Body of pancreas (tissue), 4 donors: ENCODE data around the gene MSS51. TPM values are rescaled to one million over a fixed set of nuclear protein-coding genes. Genes with fewer than 3 reads are reported as not detected.

Source experiments
- ATAC-seq: fragments of 150-250 bp; one replicate; pipeline ENCODE4 v1.9.1; 2016
- DNase-seq, 4 donors: peaks; one replicate each; pipeline ENCODE4 v3.0.0-alpha.2; 2019
- H3K27ac ChIP-seq, 4 donors: fragments of 200-600 bp; sonication (generic); 1 replicate in 3 of 4; 2 replicates in 1 of 4; pipeline versions ENCODE4 v1.5.1 to v1.6.1; 2016 to 2019; ENCODE audit warnings: mild to moderate bottlenecking in 1 of 4, mixed read lengths in 1 of 4, moderate library complexity in 1 of 4
- H3K27me3 ChIP-seq, 2 donors: fragments of 200-600 bp; sonication (generic); one replicate each; pipeline ENCODE4 v1.6.0; 2016; ENCODE audit warnings: mild to moderate bottlenecking in 1 of 2
- H3K36me3 ChIP-seq, 2 donors: fragments of 200-600 bp; sonication (generic); replicated peaks in 1 of 2; 2 replicates each; pipeline ENCODE4 v1.5.1; 2016; ENCODE audit warnings: low read depth in 2 of 2; ENCODE audit not compliant: insufficient read depth in 1 of 2
- H3K4me1 ChIP-seq: fragments of 200-600 bp; sonication (generic); one replicate; pipeline ENCODE4 v1.6.0; 2016
- H3K4me3 ChIP-seq, 2 donors: fragments of 200-600 bp; sonication (generic); 1 replicate in 1 of 2; 2 replicates in 1 of 2; pipeline ENCODE4 v1.5.1; 2016 to 2019
- H3K9me3 ChIP-seq, 3 donors: fragments of 200-600 bp; sonication (generic); 1 replicate in 2 of 3; 2 replicates in 1 of 3; pipeline ENCODE4 v1.5.1; 2016
- POLR2A ChIP-seq, 3 donors: fragments of 450-650 bp; IDR thresholded peaks; one replicate each; pipeline ENCODE4 v1.6.1; 2016; ENCODE audit warnings: antibody characterized with exemption in 3 of 3, mild to moderate bottlenecking in 2 of 3
- WGBS, 2 donors: methylation state at CpG; one replicate each; pipeline ENCODE4 v1.1.5; 2017; 5-methylcytosine and 5-hydroxymethylcytosine counted together
- intact Hi-C: fragments of 100-400 bp; cut with DNase I; formaldehyde crosslinking; loops from one replicate; pipeline ENCODE4 v1.15.1; 2023
- total RNA-seq, 2 donors: library from RNA; depleted of rRNA; stranded (reverse); fragments of >200 nt; gene quantifications; one replicate each; pipeline ENCODE4 v1.1.0, GENCODE V29; 2016
- TF ChIP-seq, protein P1 (sequence below), 7 experiments: fragments of 450-650 bp in 4 of 7; fragments of 200-600 bp in 3 of 7; sonication (generic) in 3 of 7; IDR thresholded peaks; one replicate each; pipeline ENCODE4 v1.5.1; 2016 to 2019; ENCODE audit warnings: antibody characterized with exemption in 7 of 7

Gene MSS51
- total RNA-seq, 2 donors from 2014 or later = 2.3 to 3.9 TPM

DNA sequence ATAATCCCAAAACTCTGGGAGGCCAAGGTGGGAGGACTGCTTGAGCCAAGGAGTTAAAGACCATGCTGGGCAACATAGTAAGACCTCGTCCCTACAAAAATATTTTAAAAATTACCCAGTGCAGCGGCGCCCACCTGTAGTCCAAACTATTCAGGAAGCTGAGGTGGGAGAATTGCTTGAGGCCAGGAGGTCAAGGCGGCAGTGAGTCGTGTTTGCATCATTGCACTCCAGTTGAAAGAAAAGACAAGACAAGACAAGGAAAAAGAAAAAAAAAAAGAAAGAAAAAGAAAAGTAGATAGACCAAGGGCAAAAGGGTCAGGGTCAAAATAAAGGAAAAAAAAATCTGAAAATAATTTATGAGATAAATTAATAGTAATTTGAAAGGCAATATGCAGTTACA lies 25.3 kb downstream of the MSS51 start:
- ATAC-seq = no peak
- Histone ChIP-seq H3K9me3 (no peaks in the 10 kb centered on the region), H3K27ac (no peak overlapping the region), H3K36me3 (no peaks in the 10 kb centered on the region), H3K27me3 (no peaks in the 10 kb centered on the region), H3K4me3 (no peak overlapping the region), H3K4me1 (peaks cover 37% of the 10 kb centered on the region)
- no peak for DNase-seq
- intact Hi-C loops = no loop called here
- TF ChIP-seq, protein P1, sequence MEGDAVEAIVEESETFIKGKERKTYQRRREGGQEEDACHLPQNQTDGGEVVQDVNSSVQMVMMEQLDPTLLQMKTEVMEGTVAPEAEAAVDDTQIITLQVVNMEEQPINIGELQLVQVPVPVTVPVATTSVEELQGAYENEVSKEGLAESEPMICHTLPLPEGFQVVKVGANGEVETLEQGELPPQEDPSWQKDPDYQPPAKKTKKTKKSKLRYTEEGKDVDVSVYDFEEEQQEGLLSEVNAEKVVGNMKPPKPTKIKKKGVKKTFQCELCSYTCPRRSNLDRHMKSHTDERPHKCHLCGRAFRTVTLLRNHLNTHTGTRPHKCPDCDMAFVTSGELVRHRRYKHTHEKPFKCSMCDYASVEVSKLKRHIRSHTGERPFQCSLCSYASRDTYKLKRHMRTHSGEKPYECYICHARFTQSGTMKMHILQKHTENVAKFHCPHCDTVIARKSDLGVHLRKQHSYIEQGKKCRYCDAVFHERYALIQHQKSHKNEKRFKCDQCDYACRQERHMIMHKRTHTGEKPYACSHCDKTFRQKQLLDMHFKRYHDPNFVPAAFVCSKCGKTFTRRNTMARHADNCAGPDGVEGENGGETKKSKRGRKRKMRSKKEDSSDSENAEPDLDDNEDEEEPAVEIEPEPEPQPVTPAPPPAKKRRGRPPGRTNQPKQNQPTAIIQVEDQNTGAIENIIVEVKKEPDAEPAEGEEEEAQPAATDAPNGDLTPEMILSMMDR (IDR thresholded peaks at IDR 0.05) = no peak
- TF ChIP-seq POLR2A (IDR thresholded peaks at IDR 0.05) = no peak
- 90 to 95% methylated on average over 5 of the region's 5 CpGs for WGBS, 2 donors

DNA sequence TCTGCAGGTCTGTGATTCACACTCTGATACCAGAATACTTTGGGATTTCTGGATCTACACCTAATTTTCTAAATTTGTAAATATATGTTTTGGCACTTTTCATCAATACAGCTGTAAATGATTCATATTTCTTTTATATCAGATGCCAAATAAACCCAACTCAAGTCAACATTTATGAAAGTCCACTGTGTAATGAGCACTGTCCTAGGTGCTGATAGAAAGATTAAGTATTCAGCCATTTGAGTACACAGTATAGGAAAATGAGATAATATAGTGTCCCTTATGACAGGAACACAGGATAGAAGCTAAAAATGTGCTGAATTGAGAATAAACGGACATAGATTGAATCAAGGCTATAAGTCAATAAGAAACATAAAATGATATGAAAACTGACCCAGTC lies 25.9 kb downstream of the MSS51 start:
- DNase-seq (no peak), ATAC-seq (no peak)
- H3K9me3 ChIP-seq = no peaks in the 10 kb centered on the region
- peaks cover 33% of the 10 kb centered on the region for H3K4me1 ChIP-seq
- H3K36me3 ChIP-seq = no peaks in the 10 kb centered on the region
- TF ChIP-seq, protein P1 (IDR thresholded peaks at IDR 0.05) = no peak
- TF ChIP-seq POLR2A (IDR thresholded peaks at IDR 0.05) = no peak
- no peaks in the 10 kb centered on the region for H3K27me3 ChIP-seq
- no peak overlapping the region for H3K27ac ChIP-seq
- 53 to 60% methylated on average over 1 of the region's 1 CpG for WGBS, 2 donors
- intact Hi-C loops = no loop called here
- H3K4me3 ChIP-seq = no peak overlapping the region

DNA sequence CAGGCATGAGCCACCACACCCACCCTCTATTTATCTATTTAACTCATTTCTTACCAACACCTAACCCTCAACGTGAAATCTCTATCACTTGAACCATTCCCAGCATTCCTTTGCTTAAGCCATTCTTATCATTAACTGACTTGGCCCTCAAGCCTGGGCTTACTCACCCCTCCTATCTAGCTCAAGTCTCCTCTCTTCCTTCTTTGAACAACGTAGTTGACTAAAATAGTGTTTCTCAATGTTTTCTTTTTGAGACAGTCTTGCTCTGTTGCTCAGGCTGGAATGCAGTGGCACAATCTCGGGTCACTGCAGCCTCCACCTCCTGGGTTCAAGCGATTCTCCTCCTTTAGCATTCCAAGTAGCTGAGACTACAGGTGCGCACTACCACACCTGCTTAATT lies 26.5 kb downstream of the MSS51 start:
- no peak for ATAC-seq
- H3K4me1 ChIP-seq = peaks cover 26% of the 10 kb centered on the region
- no peak overlapping the region for H3K4me3 ChIP-seq
- no peaks in the 10 kb centered on the region for H3K36me3 ChIP-seq
- 76 to 82% methylated on average over 5 of the region's 5 CpGs for WGBS, 2 donors
- TF ChIP-seq, protein P1 (IDR thresholded peaks at IDR 0.05) = no peak
- no peak for TF ChIP-seq POLR2A (IDR thresholded peaks at IDR 0.05)
- no peak for DNase-seq
- H3K27me3 ChIP-seq = no peaks in the 10 kb centered on the region
- intact Hi-C loops = no loop called here
- H3K9me3 ChIP-seq = no peaks in the 10 kb centered on the region
- H3K27ac ChIP-seq = no peak overlapping the region

DNA sequence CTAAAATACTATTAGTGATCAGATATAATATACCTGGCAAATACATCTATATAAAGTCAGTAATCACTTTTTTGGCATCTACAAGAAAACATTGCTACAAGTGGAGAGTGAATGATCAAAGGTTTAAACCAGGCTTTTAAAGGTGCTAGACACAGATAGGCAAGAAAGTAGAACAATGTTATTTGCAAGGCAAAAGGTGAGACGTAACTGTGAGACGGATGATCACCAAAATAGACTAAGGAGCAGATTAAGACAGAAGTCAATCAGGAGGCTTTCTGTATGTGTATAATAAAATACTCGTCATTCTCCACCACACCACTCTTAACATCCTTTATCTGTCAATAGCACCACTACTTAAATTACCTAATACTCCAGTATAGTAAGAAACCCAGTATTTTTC lies 27.8 kb downstream of the MSS51 start:
- Histone ChIP-seq H3K4me1 (peaks cover 24% of the 10 kb centered on the region), H3K9me3 (no peaks in the 10 kb centered on the region), H3K27me3 (no peaks in the 10 kb centered on the region), H3K4me3 (no peak overlapping the region), H3K36me3 (no peaks in the 10 kb centered on the region), H3K27ac (no peak overlapping the region)
- no peak for ATAC-seq
- intact Hi-C loops = no loop called here
- no peak for TF ChIP-seq POLR2A (IDR thresholded peaks at IDR 0.05)
- TF ChIP-seq, protein P1 (IDR thresholded peaks at IDR 0.05) = no peak
- 94 to 95% methylated on average over 3 of the region's 3 CpGs for WGBS, 2 donors
- DNase-seq = no peak

GRCh38 chr10:73404690-73405089 lies 28.7 kb downstream of the MSS51 start:
- WGBS, 2 donors = 88 to 90% methylated on average over 9 of the region's 9 CpGs
- peaks cover 19% of the 10 kb centered on the region for H3K4me1 ChIP-seq

More at GRCh38 chr10:73404690-73405089, 28.7 kb downstream of the MSS51 start:
- H3K9me3 ChIP-seq = no peaks in the 10 kb centered on the region
- H3K36me3 ChIP-seq = no peaks in the 10 kb centered on the region
- no peak for DNase-seq
- H3K27ac ChIP-seq = no peak overlapping the region
- ATAC-seq = no peak
- TF ChIP-seq, protein P1 (IDR thresholded peaks at IDR 0.05) = no peak
- TF ChIP-seq POLR2A (IDR thresholded peaks at IDR 0.05) = no peak
- no peaks in the 10 kb centered on the region for H3K27me3 ChIP-seq
- intact Hi-C loops = no loop called here
- no peak overlapping the region for H3K4me3 ChIP-seq
